ENCODE measurements around the gene CCDC197. TPM values are rescaled to one million over a fixed set of nuclear protein-coding genes. Genes with fewer than 3 reads are reported as not detected.

The CCDC197 gene
- total RNA-seq, 1 experiment from 2014 or later: not detected

- H3K23ac ChIP-seq (ENCODE audit: insufficient read length, low read depth, low read length): no peak overlapping the region
- H2AFZ ChIP-seq (ENCODE audit: low read length): no peak overlapping the region
- H3K27ac Mint-ChIP-seq: peak overlapping the region in 1 of 3 experiments; percentile 76; a peak in 2 of 7 replicates
- no peak overlapping the region for H4K5ac ChIP-seq (ENCODE audit: insufficient read length, low read depth, low read length)
- TF ChIP-seq, protein P1, sequence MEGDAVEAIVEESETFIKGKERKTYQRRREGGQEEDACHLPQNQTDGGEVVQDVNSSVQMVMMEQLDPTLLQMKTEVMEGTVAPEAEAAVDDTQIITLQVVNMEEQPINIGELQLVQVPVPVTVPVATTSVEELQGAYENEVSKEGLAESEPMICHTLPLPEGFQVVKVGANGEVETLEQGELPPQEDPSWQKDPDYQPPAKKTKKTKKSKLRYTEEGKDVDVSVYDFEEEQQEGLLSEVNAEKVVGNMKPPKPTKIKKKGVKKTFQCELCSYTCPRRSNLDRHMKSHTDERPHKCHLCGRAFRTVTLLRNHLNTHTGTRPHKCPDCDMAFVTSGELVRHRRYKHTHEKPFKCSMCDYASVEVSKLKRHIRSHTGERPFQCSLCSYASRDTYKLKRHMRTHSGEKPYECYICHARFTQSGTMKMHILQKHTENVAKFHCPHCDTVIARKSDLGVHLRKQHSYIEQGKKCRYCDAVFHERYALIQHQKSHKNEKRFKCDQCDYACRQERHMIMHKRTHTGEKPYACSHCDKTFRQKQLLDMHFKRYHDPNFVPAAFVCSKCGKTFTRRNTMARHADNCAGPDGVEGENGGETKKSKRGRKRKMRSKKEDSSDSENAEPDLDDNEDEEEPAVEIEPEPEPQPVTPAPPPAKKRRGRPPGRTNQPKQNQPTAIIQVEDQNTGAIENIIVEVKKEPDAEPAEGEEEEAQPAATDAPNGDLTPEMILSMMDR (conservative IDR thresholded peaks at IDR 0.05): no peak
- H3K27ac ChIP-seq (ENCODE audit: insufficient read length, low read depth, low read length): no peak overlapping the region
- no peaks in the 10 kb centered on the region for H3K27me3 ChIP-seq (ENCODE audit: insufficient read depth, low read length)
- no peak overlapping the region for H4K91ac ChIP-seq (ENCODE audit: insufficient read length, low read depth, low read length)
- no peak overlapping the region; a peak in 1 of 5 replicates for H3K4me3 Mint-ChIP-seq
- H2BK15ac ChIP-seq (ENCODE audit: low read depth, low read length): no peak overlapping the region
- H3K9ac ChIP-seq (ENCODE audit: extremely low read depth, insufficient read length, low read length): no peak overlapping the region
- no peaks in the 10 kb centered on the region for H3K9me3 Mint-ChIP-seq
- no peak overlapping the region for H2BK12ac ChIP-seq (ENCODE audit: insufficient read length, low read depth, low read length)
- no peaks in the 10 kb centered on the region for H3K4me1 ChIP-seq (ENCODE audit: insufficient read depth, low read length)
- no peak for DNase-seq
- H3K18ac ChIP-seq (ENCODE audit: insufficient read length, low read depth, low read length): no peak overlapping the region
- H3K23me2 ChIP-seq (ENCODE audit: insufficient read length, low read depth, low read length, poor library complexity, severe bottlenecking): no peaks in the 10 kb centered on the region
- no peaks in the 10 kb centered on the region for H3K79me1 ChIP-seq (ENCODE audit: insufficient read depth, low read depth, low read length, poor library complexity, severe bottlenecking)
- H3K4me2 ChIP-seq (ENCODE audit: insufficient read depth, insufficient read length, low read length): no peak overlapping the region
- H3K79me2 ChIP-seq (ENCODE audit: insufficient read depth, low read length): no peaks in the 10 kb centered on the region
- no peak overlapping the region for H3K56ac ChIP-seq (ENCODE audit: insufficient read length, low read depth, low read length)
- H2BK5ac ChIP-seq (ENCODE audit: insufficient read length, low read length): no peak overlapping the region
- H4K8ac ChIP-seq (replicated peaks; ENCODE audit: insufficient read length, low read depth, low read length): no peak overlapping the region
- no peaks in the 10 kb centered on the region for H3K9me3 ChIP-seq (ENCODE audit: control insufficient read depth, low read depth, low read length)
- H2BK20ac ChIP-seq (ENCODE audit: low read depth, low read length, poor library complexity, severe bottlenecking): no peak overlapping the region
- H3K14ac ChIP-seq (ENCODE audit: insufficient read depth, low read length): no peak overlapping the region
- peaks cover 4 to 9% of the 10 kb centered on the region in 2 experiments; a peak in 2 of 4 replicates for H3K4me1 Mint-ChIP-seq
- no peak overlapping the region for H3K4ac ChIP-seq (ENCODE audit: low read depth, low read length)
- WGBS (ENCODE audit: extremely low coverage, insufficient read length, low lambda C conversion rate): no CpG with 5 or more reads among the region's 14 CpGs
- no peaks in the 10 kb centered on the region for H4K20me1 ChIP-seq (ENCODE audit: control insufficient read depth, insufficient read depth, insufficient read length)
- H2AK5ac ChIP-seq (ENCODE audit: insufficient read length, low read length): no peak overlapping the region
- no peaks in the 10 kb centered on the region for H3K27me3 Mint-ChIP-seq (ENCODE audit: low read depth)
- no peak overlapping the region for H3T11ph ChIP-seq (ENCODE audit: low read length)
- no peak overlapping the region for H2BK120ac ChIP-seq (ENCODE audit: low read depth, low read length, poor library complexity, severe bottlenecking)
- peaks cover 0 to 57% (median 44%) of the 10 kb centered on the region in 3 experiments for H3K36me3 Mint-ChIP-seq (ENCODE audit: insufficient read depth in 1 of 3, low read depth in 3 of 3)
These were observed 46.8 kb downstream of the CCDC197 start for GRCh38 chr14:94043756-94044475.

All from H9 (cell line).